Mesendoderm (in vitro differentiated cells): ENCODE data around the gene JHY.
A peak's percentile ranks its signal among the peaks of the same experiment; 100 is the strongest.

Experiments
- DNase-seq: peaks from one replicate; pipeline ENCODE4 v3.0.0; 2013
- H2AK5ac ChIP-seq: 2 replicates; pipeline ENCODE4 v1.6.1; 2013; ENCODE audit warnings: low read length, inconsistent platforms
- H2BK120ac ChIP-seq: 2 replicates; pipeline ENCODE4 v1.6.1; 2013; ENCODE audit warnings: low read depth, mild to moderate bottlenecking, low read length, moderate library complexity, mixed read lengths
- H2BK15ac ChIP-seq: replicated peaks from 2 replicates; pipeline ENCODE4 v1.6.1; 2013; ENCODE audit warnings: low read depth, mild to moderate bottlenecking, moderate library complexity
- H2BK5ac ChIP-seq: 2 replicates; pipeline ENCODE4 v1.6.1; 2013; ENCODE audit warnings: low read length, inconsistent platforms
- H3K18ac ChIP-seq: 2 replicates; pipeline ENCODE4 v1.6.1; 2013; ENCODE audit warnings: mild to moderate bottlenecking, low read length, mixed read lengths
- H3K23ac ChIP-seq: one replicate; pipeline ENCODE4 v1.6.1; 2013; ENCODE audit warnings: low read length
- H3K27ac ChIP-seq: 2 replicates; pipeline ENCODE4 v1.5.1; 2013; ENCODE audit warnings: low read depth, mild to moderate bottlenecking, inconsistent platforms, low read length, moderate library complexity
- H3K27me3 ChIP-seq: 2 replicates; pipeline ENCODE4 v1.6.1; 2013; ENCODE audit warnings: low read length, control low read depth, mild to moderate bottlenecking, inconsistent platforms; ENCODE audit not compliant: insufficient read depth, poor library complexity
- H3K36me3 ChIP-seq: 2 replicates; pipeline ENCODE4 v1.6.1; 2013; ENCODE audit warnings: low read length, inconsistent platforms; ENCODE audit not compliant: control insufficient read depth, insufficient read depth
- H3K4ac ChIP-seq: one replicate; pipeline ENCODE4 v1.6.1; 2013; ENCODE audit warnings: low read depth, mild to moderate bottlenecking, low read length, moderate library complexity
- H3K4me1 ChIP-seq: 2 replicates; pipeline ENCODE4 v1.6.1; 2013; ENCODE audit warnings: low read depth, low read length, inconsistent platforms; ENCODE audit not compliant: control insufficient read depth
- H3K4me2 ChIP-seq: 2 replicates; pipeline ENCODE4 v1.6.1; 2013; ENCODE audit warnings: low read length
- H3K4me3 ChIP-seq: 2 replicates; pipeline ENCODE4 v1.5.1; 2013; ENCODE audit warnings: mild to moderate bottlenecking, low read length
- H3K56ac ChIP-seq: one replicate; pipeline ENCODE4 v1.6.1; 2013; ENCODE audit warnings: low read length
- H3K79me1 ChIP-seq: 2 replicates; pipeline ENCODE4 v1.6.1; 2013; ENCODE audit warnings: low read length, inconsistent platforms
- H3K79me2 ChIP-seq: 2 replicates; pipeline ENCODE4 v1.6.1; 2013; ENCODE audit warnings: mild to moderate bottlenecking, low read length; ENCODE audit not compliant: control insufficient read depth, insufficient read depth
- H3K9ac ChIP-seq: 2 replicates; pipeline ENCODE4 v1.6.1; 2013; ENCODE audit warnings: low read length, inconsistent platforms
- H4K5ac ChIP-seq: one replicate; pipeline ENCODE4 v1.6.1; 2013; ENCODE audit warnings: low read length
- H4K8ac ChIP-seq: one replicate; pipeline ENCODE4 v1.6.1; 2013; ENCODE audit warnings: low read depth, mild to moderate bottlenecking, control low read depth, low read length, moderate library complexity
- WGBS: extraction: QIAGEN DNeasy Blood & Tissue Kit; methylation state at CpG from one replicate; pipeline ENCODE4 v1.1.7; 2013; ENCODE audit warnings: low lambda C conversion rate, missing lambda C conversion rate; ENCODE audit not compliant: insufficient coverage; ENCODE audit errors: extremely low coverage; 5-methylcytosine and 5-hydroxymethylcytosine counted together

JHY gene

GRCh38 chr11:122863704-122864326, 18.7 kb upstream of the JHY start:
- Histone ChIP-seq H3K9ac (no peak overlapping the region), H4K5ac (no peak overlapping the region), H3K79me1 (no peaks in the 10 kb centered on the region), H3K18ac (no peak overlapping the region), H3K4me1 (no peaks in the 10 kb centered on the region), H3K4me3 (no peak overlapping the region), H4K8ac (no peak overlapping the region), H3K36me3 (no peaks in the 10 kb centered on the region), H3K79me2 (no peaks in the 10 kb centered on the region), H3K56ac (no peak overlapping the region), H3K27ac (no peak overlapping the region), H2BK15ac (no peak overlapping the region), H2BK5ac (no peak overlapping the region), H2BK120ac (no peak overlapping the region), H3K23ac (no peak overlapping the region), H3K4ac (no peak overlapping the region), H2AK5ac (no peak overlapping the region), H3K27me3 (no peaks in the 10 kb centered on the region), H3K4me2 (no peak overlapping the region)
- DNase-seq = no peak
- no CpG with 5 or more reads among the region's 7 CpGs for WGBS

GRCh38 chr11:122864386-122865115, 18.0 kb upstream of the JHY start:
- H3K18ac ChIP-seq = no peak overlapping the region
- no peaks in the 10 kb centered on the region for H3K4me1 ChIP-seq
- H4K5ac ChIP-seq = no peak overlapping the region
- H3K4me3 ChIP-seq = no peak overlapping the region
- no peak overlapping the region for H2BK15ac ChIP-seq
- H2BK120ac ChIP-seq = no peak overlapping the region
- no peak for DNase-seq
- no peak overlapping the region for H3K4me2 ChIP-seq
- H3K56ac ChIP-seq = no peak overlapping the region
- H2AK5ac ChIP-seq = no peak overlapping the region
- no peak overlapping the region for H4K8ac ChIP-seq
- H3K23ac ChIP-seq = no peak overlapping the region
- no peak overlapping the region for H3K27ac ChIP-seq
- no peak overlapping the region for H2BK5ac ChIP-seq
- WGBS = no CpG with 5 or more reads among the region's 7 CpGs
- no peak overlapping the region for H3K4ac ChIP-seq
- H3K27me3 ChIP-seq = no peaks in the 10 kb centered on the region
- no peaks in the 10 kb centered on the region for H3K79me1 ChIP-seq
- H3K79me2 ChIP-seq = no peaks in the 10 kb centered on the region
- no peaks in the 10 kb centered on the region for H3K36me3 ChIP-seq
- no peak overlapping the region for H3K9ac ChIP-seq

GRCh38 chr11:122869622-122870021, 12.9 kb upstream of the JHY start:
- Histone ChIP-seq H2BK5ac (no peak overlapping the region), H3K79me1 (no peaks in the 10 kb centered on the region), H2BK15ac (no peak overlapping the region), H3K18ac (no peak overlapping the region), H3K4me3 (no peak overlapping the region), H4K8ac (no peak overlapping the region), H2BK120ac (no peak overlapping the region), H4K5ac (no peak overlapping the region), H3K4me2 (no peak overlapping the region), H3K36me3 (no peaks in the 10 kb centered on the region), H3K4ac (no peak overlapping the region), H3K79me2 (no peaks in the 10 kb centered on the region), H3K23ac (no peak overlapping the region), H2AK5ac (no peak overlapping the region), H3K4me1 (no peaks in the 10 kb centered on the region), H3K27ac (no peak overlapping the region), H3K27me3 (no peaks in the 10 kb centered on the region), H3K9ac (no peak overlapping the region), H3K56ac (no peak overlapping the region)
- no CpG with 5 or more reads among the region's 6 CpGs for WGBS
- DNase-seq = no peak

GRCh38 chr11:122871302-122871701, 11.3 kb upstream of the JHY start:
- Histone ChIP-seq H3K9ac (no peak overlapping the region), H3K27ac (no peak overlapping the region), H3K4me2 (no peak overlapping the region), H3K27me3 (no peaks in the 10 kb centered on the region), H4K8ac (no peak overlapping the region), H3K79me2 (no peaks in the 10 kb centered on the region), H3K4me3 (no peak overlapping the region), H3K56ac (no peak overlapping the region), H3K4me1 (no peaks in the 10 kb centered on the region), H2AK5ac (no peak overlapping the region), H2BK120ac (no peak overlapping the region), H3K18ac (no peak overlapping the region), H3K36me3 (no peaks in the 10 kb centered on the region), H4K5ac (no peak overlapping the region), H3K23ac (no peak overlapping the region), H3K4ac (no peak overlapping the region), H3K79me1 (no peaks in the 10 kb centered on the region), H2BK15ac (no peak overlapping the region), H2BK5ac (no peak overlapping the region)
- no CpG with 5 or more reads among the region's 4 CpGs for WGBS
- DNase-seq = no peak

- H3K79me2 ChIP-seq = no peaks in the 10 kb centered on the region
- no peak overlapping the region for H3K4me3 ChIP-seq
- no peak overlapping the region for H2BK5ac ChIP-seq
- H3K4ac ChIP-seq = no peak overlapping the region
- H3K9ac ChIP-seq = no peak overlapping the region
- no peak overlapping the region for H3K18ac ChIP-seq
- H3K27ac ChIP-seq = no peak overlapping the region
- no peak overlapping the region for H2BK15ac ChIP-seq
- H3K56ac ChIP-seq = no peak overlapping the region
- no peak overlapping the region for H2AK5ac ChIP-seq
- H3K4me1 ChIP-seq = no peaks in the 10 kb centered on the region
- WGBS = no CpG with 5 or more reads among the region's 3 CpGs
- no peaks in the 10 kb centered on the region for H3K27me3 ChIP-seq
- no peak overlapping the region for H4K8ac ChIP-seq
- H3K36me3 ChIP-seq = no peaks in the 10 kb centered on the region
- peak; percentile 68 for DNase-seq
- H4K5ac ChIP-seq = no peak overlapping the region
- no peak overlapping the region for H3K23ac ChIP-seq
- no peak overlapping the region for H3K4me2 ChIP-seq
- no peak overlapping the region for H2BK120ac ChIP-seq
- H3K79me1 ChIP-seq = no peaks in the 10 kb centered on the region
These were observed 10.5 kb upstream of the JHY start for GRCh38 chr11:122872046-122872445.

GRCh38 chr11:122874991-122875390, 7.6 kb upstream of the JHY start:
- H3K79me2 ChIP-seq = no peaks in the 10 kb centered on the region
- H3K4me3 ChIP-seq = no peak overlapping the region
- H2BK120ac ChIP-seq = no peak overlapping the region
- H4K5ac ChIP-seq = no peak overlapping the region
- no peak overlapping the region for H3K4me2 ChIP-seq
- H3K9ac ChIP-seq = no peak overlapping the region
- DNase-seq = no peak
- H2BK5ac ChIP-seq = no peak overlapping the region
- no peak overlapping the region for H3K4ac ChIP-seq
- WGBS = no CpG with 5 or more reads among the region's 7 CpGs
- no peak overlapping the region for H4K8ac ChIP-seq
- no peak overlapping the region for H3K23ac ChIP-seq
- no peak overlapping the region for H3K27ac ChIP-seq
- no peaks in the 10 kb centered on the region for H3K4me1 ChIP-seq
- no peaks in the 10 kb centered on the region for H3K36me3 ChIP-seq
- H2BK15ac ChIP-seq = no peak overlapping the region
- H3K27me3 ChIP-seq = no peaks in the 10 kb centered on the region
- H2AK5ac ChIP-seq = no peak overlapping the region
- no peak overlapping the region for H3K18ac ChIP-seq
- H3K79me1 ChIP-seq = no peaks in the 10 kb centered on the region
- H3K56ac ChIP-seq = no peak overlapping the region
